ENCODE results near the gene SF3B4.
"Not testable (repeated sequence)": the region's sequence is repeated elsewhere in the genome, so short reads cannot be mapped to it uniquely, and the experiment has no call there.

- TF ChIP-seq CTCF (conservative IDR thresholded peaks at IDR 0.05); ZFX (IDR thresholded peaks at IDR 0.05): not testable (repeated sequence)
Measured at GRCh38 chr1:149938668-149939003, 11.0 kb upstream of the SF3B4 start.
